Measurements from ENCODE around the gene NKAIN2. TPM values are rescaled to one million over a fixed set of nuclear protein-coding genes. Genes with fewer than 3 reads are reported as not detected.

NKAIN2 gene
- total RNA-seq, 2 experiments from 2014 or later, result not detected

DNA sequence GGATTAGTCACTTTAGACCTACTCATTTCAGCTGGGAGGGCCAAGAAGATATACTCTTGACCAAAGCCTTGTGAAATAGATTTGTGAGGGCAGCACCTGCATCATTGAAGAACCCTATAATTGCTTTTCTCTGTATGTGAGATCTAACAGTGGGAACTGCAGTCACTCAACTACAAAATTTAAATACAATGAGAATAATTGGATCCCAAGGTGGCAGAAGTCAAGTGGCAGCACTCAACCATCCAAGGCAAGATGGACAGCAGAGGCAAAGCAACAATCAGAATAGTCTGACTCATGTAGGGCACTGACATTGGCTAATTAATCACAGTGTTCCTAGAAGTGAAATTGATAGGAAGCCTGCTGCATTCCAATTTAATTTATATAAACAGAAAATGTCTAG is 8.9 kb upstream of the NKAIN2 start:
- CTCF ChIA-PET, result interaction anchor here (0.7 kb wide), 1 partner anchor 8 kb away, joined by 3 read pairs; no protein-coding TSS in a partner anchor
- ATAC-seq (no peak), DNase-seq (no peak)
- H3K27ac Mint-ChIP-seq, result no peak overlapping the region
- H3K36me3 Mint-ChIP-seq, result no peaks in the 10 kb centered on the region
- no peaks in the 10 kb centered on the region for H3K27me3 Mint-ChIP-seq
- H3K4me1 Mint-ChIP-seq, result no peaks in the 10 kb centered on the region
- H3K4me3 Mint-ChIP-seq, result no peak overlapping the region
- no peaks in the 10 kb centered on the region for H3K9me3 Mint-ChIP-seq (ENCODE audit: low read depth)

DNA sequence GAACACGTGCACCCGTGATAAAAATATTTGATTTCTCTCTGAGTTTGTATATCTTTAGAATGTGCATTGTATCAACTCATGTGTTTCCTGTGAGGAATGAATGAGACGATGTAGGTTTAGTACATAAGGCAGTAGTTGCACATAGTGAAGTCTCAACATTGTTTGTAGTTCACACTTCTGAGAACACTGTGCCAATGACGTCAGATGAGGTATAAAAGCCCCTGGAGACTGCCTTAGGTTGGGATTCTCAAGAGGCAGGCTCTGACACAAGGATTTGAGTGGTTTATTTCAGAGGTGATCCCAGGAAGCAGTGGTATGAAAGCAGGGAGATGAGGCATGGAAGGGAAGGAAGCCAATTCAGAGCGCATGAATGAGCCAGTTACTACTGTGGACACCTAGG is 2.6 kb upstream of the NKAIN2 start:
- no peaks in the 10 kb centered on the region for H3K36me3 Mint-ChIP-seq
- H3K9me3 Mint-ChIP-seq (ENCODE audit: low read depth), result no peaks in the 10 kb centered on the region
- no peak overlapping the region for H3K27ac Mint-ChIP-seq
- H3K4me1 Mint-ChIP-seq, result peaks cover 11% of the 10 kb centered on the region
- DNase-seq (no peak), ATAC-seq (no peak)
- CTCF ChIA-PET, result no interaction called here
- H3K27me3 Mint-ChIP-seq, result peaks cover 30% of the 10 kb centered on the region
- no peak overlapping the region for H3K4me3 Mint-ChIP-seq

DNA sequence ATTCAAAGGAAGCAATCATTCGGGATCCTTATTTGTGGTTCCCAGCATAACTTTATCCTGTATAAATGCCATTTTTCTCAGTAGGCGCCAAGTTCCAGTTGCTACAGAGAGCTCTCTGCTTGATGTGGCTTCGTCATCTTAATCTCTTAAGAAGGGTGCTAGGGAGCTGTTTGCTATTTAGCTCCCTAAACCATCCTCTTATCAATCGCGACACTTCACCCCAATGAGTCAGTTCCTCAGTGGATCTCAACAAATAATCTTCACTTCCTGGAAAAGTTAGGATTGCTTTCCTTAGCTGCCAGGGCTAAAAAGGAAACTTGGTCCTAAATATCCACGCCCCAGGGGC is 1.3 kb upstream of the NKAIN2 start:
- Mint-ChIP-seq H3K36me3 (no peaks in the 10 kb centered on the region), H3K4me3 (no peak overlapping the region), H3K4me1 (peaks cover 11% of the 10 kb centered on the region), H3K27ac (no peak overlapping the region), H3K27me3 (peaks cover 34% of the 10 kb centered on the region), H3K9me3 (ENCODE audit: low read depth) (no peaks in the 10 kb centered on the region)
- peak; percentile 18 for ATAC-seq
- no peak for DNase-seq
- CTCF ChIA-PET, result interaction anchor here (0.6 to 2.0 kb wide), 9 partner anchors 8 to 1311 kb away, joined by 3 to 6 read pairs (median 4); no protein-coding TSS in a partner anchor

- CTCF ChIA-PET, result interaction anchor here (0.6 to 2.0 kb wide), 9 partner anchors 8 to 1311 kb away, joined by 3 to 6 read pairs (median 4); no protein-coding TSS in a partner anchor
- no peak overlapping the region for H3K27ac Mint-ChIP-seq
- ATAC-seq (peak; percentile 91), DNase-seq (peak; percentile 73)
- peaks cover 11% of the 10 kb centered on the region for H3K4me1 Mint-ChIP-seq
- H3K9me3 Mint-ChIP-seq (ENCODE audit: low read depth), result no peaks in the 10 kb centered on the region
- peak overlapping the region; percentile 45 for H3K4me3 Mint-ChIP-seq
- H3K27me3 Mint-ChIP-seq, result peaks cover 38% of the 10 kb centered on the region
- no peaks in the 10 kb centered on the region for H3K36me3 Mint-ChIP-seq
Observed at GRCh38 chr6:123802697-123803503, 765 bp upstream of the NKAIN2 start.

GRCh38 chr6:123804014-123804786 is 535 bp downstream of the NKAIN2 start:
- no peak for DNase-seq
- ATAC-seq, result no peak
- H3K36me3 Mint-ChIP-seq, result no peaks in the 10 kb centered on the region
- H3K9me3 Mint-ChIP-seq (ENCODE audit: low read depth), result no peaks in the 10 kb centered on the region
- H3K4me3 Mint-ChIP-seq, result peak overlapping the region; percentile 43
- peaks cover 44% of the 10 kb centered on the region for H3K27me3 Mint-ChIP-seq
- peaks cover 11% of the 10 kb centered on the region for H3K4me1 Mint-ChIP-seq
- CTCF ChIA-PET, result no interaction called here
- H3K27ac Mint-ChIP-seq, result peak overlapping the region; percentile 33

DNA sequence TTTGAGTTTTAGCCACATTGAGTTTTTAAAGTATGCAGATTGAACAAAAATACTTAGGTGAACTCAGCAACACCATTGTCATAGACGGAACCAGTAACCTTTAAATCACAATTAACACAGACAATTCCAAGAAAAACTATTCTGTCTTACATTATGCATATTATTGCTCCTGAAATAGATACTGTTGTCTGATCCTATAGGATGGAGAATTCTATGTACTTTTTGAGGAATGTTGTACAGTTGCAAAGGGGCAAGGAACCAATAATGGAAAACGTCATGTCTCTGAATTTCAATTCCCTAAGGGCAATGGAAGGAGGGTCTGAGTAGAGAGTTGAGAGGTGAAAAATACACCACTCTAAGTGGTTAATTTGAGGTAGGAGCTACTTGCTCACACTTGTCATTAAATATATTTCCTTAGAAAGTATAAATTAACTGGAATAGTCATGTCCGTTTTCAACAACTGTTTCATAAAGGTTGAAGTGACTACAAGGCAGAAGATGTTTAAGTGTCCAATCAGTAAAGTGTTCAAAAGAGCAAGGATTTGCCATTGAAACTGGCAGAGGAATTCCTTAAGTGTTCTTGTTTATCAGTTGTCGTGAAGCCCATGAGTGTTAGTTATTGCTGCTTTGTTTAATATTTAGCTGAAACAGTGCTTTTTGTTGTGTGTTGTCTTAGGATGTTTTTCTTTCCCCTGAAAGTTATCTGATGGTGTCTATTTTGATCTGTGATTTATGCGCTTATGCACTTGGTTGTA is 1.3 kb downstream of the NKAIN2 start:
- Mint-ChIP-seq H3K27me3 (peaks cover 44% of the 10 kb centered on the region), H3K4me1 (peaks cover 11% of the 10 kb centered on the region), H3K4me3 (no peak overlapping the region), H3K27ac (no peak overlapping the region), H3K36me3 (no peaks in the 10 kb centered on the region), H3K9me3 (ENCODE audit: low read depth) (no peaks in the 10 kb centered on the region)
- CTCF ChIA-PET, result no interaction called here
- DNase-seq, result no peak
- no peak for ATAC-seq

GRCh38 chr6:123805921-123806320 is 2.3 kb downstream of the NKAIN2 start:
- Mint-ChIP-seq H3K4me1 (peaks cover 11% of the 10 kb centered on the region), H3K27me3 (peaks cover 44% of the 10 kb centered on the region), H3K4me3 (no peak overlapping the region), H3K27ac (no peak overlapping the region), H3K9me3 (ENCODE audit: low read depth) (no peaks in the 10 kb centered on the region), H3K36me3 (no peaks in the 10 kb centered on the region)
- CTCF ChIA-PET, result no interaction called here
- DNase-seq (no peak), ATAC-seq (no peak)

DNA sequence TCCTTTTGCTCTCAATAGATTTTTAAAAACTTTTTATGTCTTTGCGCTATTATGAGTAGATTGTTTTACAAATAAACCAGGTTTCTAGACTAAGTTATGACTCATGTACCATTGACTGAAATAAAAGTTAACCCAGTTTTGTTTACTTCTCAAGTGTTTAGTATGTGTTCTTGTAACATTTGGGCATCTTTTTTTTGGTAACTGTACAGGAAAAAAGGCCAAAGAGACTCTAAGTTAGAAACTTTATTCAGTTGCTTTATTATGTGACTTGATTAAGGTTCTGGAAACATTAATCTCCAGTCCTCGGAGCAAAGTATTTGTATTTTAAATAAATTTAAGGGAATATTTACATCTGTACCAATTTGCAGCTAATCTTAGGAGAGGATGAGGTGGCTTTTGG is 2.9 kb downstream of the NKAIN2 start:
- peaks cover 11% of the 10 kb centered on the region for H3K4me1 Mint-ChIP-seq
- no peaks in the 10 kb centered on the region for H3K9me3 Mint-ChIP-seq (ENCODE audit: low read depth)
- CTCF ChIA-PET, result no interaction called here
- H3K27me3 Mint-ChIP-seq, result peaks cover 44% of the 10 kb centered on the region
- DNase-seq (no peak), ATAC-seq (no peak)
- no peaks in the 10 kb centered on the region for H3K36me3 Mint-ChIP-seq
- no peak overlapping the region for H3K4me3 Mint-ChIP-seq
- no peak overlapping the region for H3K27ac Mint-ChIP-seq

DNA sequence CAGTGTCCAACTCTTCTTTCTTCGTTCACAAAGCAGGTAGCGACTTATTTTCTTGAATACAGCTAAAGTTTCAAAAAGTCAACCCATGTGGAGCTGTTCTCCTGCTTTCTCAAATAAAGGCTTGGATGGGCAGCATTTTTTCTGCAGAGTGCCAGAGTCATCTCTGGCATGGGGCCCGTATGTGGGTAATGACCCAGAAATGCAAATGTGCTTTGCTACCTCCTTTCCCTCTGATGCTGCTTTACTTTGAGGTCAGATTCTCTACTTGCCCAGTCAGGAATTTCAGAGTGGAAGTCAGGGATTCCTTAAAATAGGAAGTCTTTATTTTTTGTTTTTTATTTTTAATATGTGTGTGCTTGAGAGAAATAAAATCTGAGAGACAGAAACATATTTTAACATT is 4.9 kb downstream of the NKAIN2 start:
- Mint-ChIP-seq H3K27ac (no peak overlapping the region), H3K4me3 (no peak overlapping the region), H3K4me1 (peaks cover 5% of the 10 kb centered on the region), H3K9me3 (ENCODE audit: low read depth) (no peaks in the 10 kb centered on the region), H3K36me3 (no peaks in the 10 kb centered on the region), H3K27me3 (peaks cover 34% of the 10 kb centered on the region)
- DNase-seq, result no peak
- ATAC-seq, result no peak
- CTCF ChIA-PET, result no interaction called here

DNA sequence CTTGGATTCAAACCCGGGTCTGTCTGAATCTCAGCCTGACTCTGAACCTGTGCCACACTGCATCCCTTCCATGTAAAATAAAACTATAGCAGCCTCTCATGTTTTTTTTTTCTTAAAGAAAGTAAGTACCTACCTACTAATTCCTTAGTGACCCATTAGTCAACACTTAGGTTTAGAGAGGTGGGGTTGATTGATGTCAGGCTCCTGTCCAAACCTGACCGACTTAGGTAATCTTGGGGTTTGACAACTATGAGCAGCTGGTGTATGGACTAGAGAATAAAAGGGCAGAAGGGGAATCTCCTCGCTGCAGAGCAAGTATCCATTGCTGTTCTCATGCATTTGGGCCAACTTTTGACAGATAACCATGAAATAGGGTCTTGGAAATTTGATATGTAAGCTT is 6.5 kb downstream of the NKAIN2 start:
- H3K27ac Mint-ChIP-seq, result no peak overlapping the region
- H3K4me1 Mint-ChIP-seq, result no peaks in the 10 kb centered on the region
- CTCF ChIA-PET, result no interaction called here
- ATAC-seq (no peak), DNase-seq (no peak)
- H3K36me3 Mint-ChIP-seq, result no peaks in the 10 kb centered on the region
- H3K4me3 Mint-ChIP-seq, result no peak overlapping the region
- peaks cover 20% of the 10 kb centered on the region for H3K27me3 Mint-ChIP-seq
- H3K9me3 Mint-ChIP-seq (ENCODE audit: low read depth), result no peaks in the 10 kb centered on the region

- peaks cover 15% of the 10 kb centered on the region for H3K27me3 Mint-ChIP-seq
- CTCF ChIA-PET, result no interaction called here
- no peaks in the 10 kb centered on the region for H3K9me3 Mint-ChIP-seq (ENCODE audit: low read depth)
- DNase-seq (no peak), ATAC-seq (no peak)
- H3K36me3 Mint-ChIP-seq, result no peaks in the 10 kb centered on the region
- no peak overlapping the region for H3K27ac Mint-ChIP-seq
- no peaks in the 10 kb centered on the region for H3K4me1 Mint-ChIP-seq
- no peak overlapping the region for H3K4me3 Mint-ChIP-seq
Observed at GRCh38 chr6:123810948-123811347, 7.3 kb downstream of the NKAIN2 start.

DNA sequence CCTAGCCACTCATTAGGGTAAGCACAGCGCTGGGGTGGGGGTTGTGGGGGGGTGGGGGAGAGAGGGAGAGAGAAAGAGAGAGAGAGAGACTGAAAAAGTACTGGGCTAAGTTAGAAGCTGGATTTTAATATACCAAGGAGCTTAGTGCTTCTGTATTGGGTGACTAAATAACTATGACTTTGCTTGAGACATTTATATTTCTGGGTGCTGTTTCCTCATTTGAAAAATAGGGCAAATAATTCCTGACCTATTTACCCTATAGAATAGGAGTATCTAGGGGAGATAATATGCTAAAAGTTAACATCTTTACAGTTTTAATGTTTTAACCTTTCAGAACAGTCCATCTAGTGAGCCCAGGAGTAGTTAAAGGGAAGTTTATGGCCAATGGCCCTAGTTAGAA is 7.7 kb downstream of the NKAIN2 start:
- Mint-ChIP-seq H3K4me3 (no peak overlapping the region), H3K27ac (no peak overlapping the region), H3K36me3 (no peaks in the 10 kb centered on the region), H3K4me1 (no peaks in the 10 kb centered on the region), H3K9me3 (ENCODE audit: low read depth) (no peaks in the 10 kb centered on the region), H3K27me3 (peaks cover 12% of the 10 kb centered on the region)
- ATAC-seq, result no peak
- CTCF ChIA-PET, result no interaction called here
- no peak for DNase-seq

- ATAC-seq (no peak), DNase-seq (no peak)
- Mint-ChIP-seq H3K27me3 (peaks cover 8% of the 10 kb centered on the region), H3K9me3 (ENCODE audit: low read depth) (no peaks in the 10 kb centered on the region), H3K4me1 (no peaks in the 10 kb centered on the region), H3K27ac (no peak overlapping the region), H3K36me3 (no peaks in the 10 kb centered on the region), H3K4me3 (no peak overlapping the region)
- CTCF ChIA-PET, result no interaction called here
Observed at GRCh38 chr6:123812621-123813020, 9.0 kb downstream of the NKAIN2 start.
